Suppressor macrophage (primary cell): Measurements from ENCODE around the gene MST1.
"Not testable (repeated sequence)": the region's sequence is repeated elsewhere in the genome, so short reads cannot be mapped to it uniquely, and the experiment has no call there.

Experiments
- DNase-seq, 4 experiments: peaks; one replicate each; pipeline ENCODE4 v3.0.0-alpha.2; 2020 to 2022

MST1 gene

GRCh38 chr3:49700453-49701128 lies 11.3 kb upstream of the MST1 start:
- DNase-seq, result no peak

GRCh38 chr3:49700014-49700413 lies 10.7 kb upstream of the MST1 start:
- DNase-seq, result no peak

- DNase-seq, result no peak
These were observed 10.2 kb upstream of the MST1 start for GRCh38 chr3:49699281-49699979.

- not testable (repeated sequence) for DNase-seq
These were observed 6.2 kb upstream of the MST1 start for GRCh38 chr3:49695350-49696015.

- not testable (repeated sequence) for DNase-seq
These were observed 5.3 kb upstream of the MST1 start for GRCh38 chr3:49694409-49695070.

- not testable (repeated sequence) for DNase-seq
These were observed 2.2 kb upstream of the MST1 start for GRCh38 chr3:49691481-49691880.

GRCh38 chr3:49690856-49691255 lies 1.6 kb upstream of the MST1 start:
- not testable (repeated sequence) for DNase-seq

- DNase-seq, result not testable (repeated sequence)
These were observed 792 bp upstream of the MST1 start for GRCh38 chr3:49689908-49690624.

GRCh38 chr3:49688338-49689045 lies 782 bp downstream of the MST1 start:
- DNase-seq, result not testable (repeated sequence)

- DNase-seq, result not testable (repeated sequence)
These were observed 1.9 kb downstream of the MST1 start for GRCh38 chr3:49687424-49687795.

- DNase-seq, result peak; percentile 40 to 74 (median 57)
These were observed 2.4 kb downstream of the MST1 start for GRCh38 chr3:49686769-49687423.

GRCh38 chr3:49686346-49686745 lies 2.9 kb downstream of the MST1 start:
- not testable (repeated sequence) for DNase-seq

- peak in 2 of 4 experiments; percentile 7 to 20 for DNase-seq
These were observed 3.4 kb downstream of the MST1 start for GRCh38 chr3:49685846-49686245.

- not testable (repeated sequence) for DNase-seq
These were observed 4.2 kb downstream of the MST1 start for GRCh38 chr3:49685103-49685502.

GRCh38 chr3:49684453-49684852 lies 4.8 kb downstream of the MST1 start:
- not testable (repeated sequence) for DNase-seq

GRCh38 chr3:49683162-49683561 lies 6.1 kb downstream of the MST1 start:
- DNase-seq, result no peak

- DNase-seq, result no peak
These were observed 7.7 kb downstream of the MST1 start for GRCh38 chr3:49681543-49681942.

GRCh38 chr3:49681232-49681522 lies 8.1 kb downstream of the MST1 start:
- DNase-seq, result no peak

- no peak for DNase-seq
These were observed 8.6 kb downstream of the MST1 start for GRCh38 chr3:49680493-49681231.

- DNase-seq, result no peak
These were observed 13.4 kb downstream of the MST1 start for GRCh38 chr3:49675912-49676311.

- no peak for DNase-seq
These were observed 14.7 kb downstream of the MST1 start for GRCh38 chr3:49674497-49674983.
